ENCODE results near the gene SRRM4.
"Not testable (repeated sequence)": the region's sequence is repeated elsewhere in the genome, so short reads cannot be mapped to it uniquely, and the experiment has no call there.

Gene SRRM4

GRCh38 chr12:118981285-118982211 lies at the start of gene SRRM4:
Gene SRRM4 (plus strand): TSS chr12:118981541. CDS start chr12:118981883, 342 bp downstream.
- no peak for DNase-seq

GRCh38 chr12:118946256-118946655 lies 35.1 kb upstream of the SRRM4 start:
- no peak for DNase-seq

- DNase-seq = no peak
These were observed 22.8 kb upstream of the SRRM4 start for GRCh38 chr12:118958520-118958919.

GRCh38 chr12:118959348-118959747 lies 22.0 kb upstream of the SRRM4 start:
- DNase-seq = no peak

- no peak for DNase-seq
These were observed 21.3 kb upstream of the SRRM4 start for GRCh38 chr12:118959985-118960560.

- DNase-seq = no peak
These were observed 20.5 kb upstream of the SRRM4 start for GRCh38 chr12:118960865-118961264.

- DNase-seq = no peak
These were observed 16.4 kb upstream of the SRRM4 start for GRCh38 chr12:118964988-118965387.

GRCh38 chr12:118970856-118971255 lies 10.5 kb upstream of the SRRM4 start:
- no peak for DNase-seq

- no peak for DNase-seq
These were observed 8.4 kb upstream of the SRRM4 start for GRCh38 chr12:118972982-118973381.

- DNase-seq = peak; percentile 2
These were observed 1.5 kb upstream of the SRRM4 start for GRCh38 chr12:118979763-118980406.

- DNase-seq = no peak
These were observed 830 bp upstream of the SRRM4 start for GRCh38 chr12:118980407-118981014.

- no peak for DNase-seq
These were observed 961 bp downstream of the SRRM4 start for GRCh38 chr12:118982302-118982701.

GRCh38 chr12:118982984-118983761 lies 1.8 kb downstream of the SRRM4 start:
- DNase-seq = no peak

- no peak for DNase-seq
These were observed 3.0 kb downstream of the SRRM4 start for GRCh38 chr12:118984161-118984943.

GRCh38 chr12:118986050-118986449 lies 4.7 kb downstream of the SRRM4 start:
- no peak for DNase-seq

- DNase-seq = no peak
These were observed 17.8 kb downstream of the SRRM4 start for GRCh38 chr12:118999107-118999506.

GRCh38 chr12:119005085-119005484 lies 23.7 kb downstream of the SRRM4 start:
- DNase-seq = no peak

- no peak for DNase-seq
These were observed 24.6 kb downstream of the SRRM4 start for GRCh38 chr12:119005913-119006312.

GRCh38 chr12:119006746-119007145 lies 25.4 kb downstream of the SRRM4 start:
- no peak for DNase-seq

GRCh38 chr12:119008273-119008672 lies 26.9 kb downstream of the SRRM4 start:
- DNase-seq = not testable (repeated sequence)

GRCh38 chr12:119008691-119009221 lies 27.4 kb downstream of the SRRM4 start:
- DNase-seq = no peak

Data from kidney glomerular epithelial cell (primary cell).